Hepatocyte (in vitro differentiated cells): ENCODE measurements around the gene GPRC5C. TPM values are rescaled to one million over a fixed set of nuclear protein-coding genes. Genes with fewer than 3 reads are reported as not detected.

Source experiments
- DNase-seq: peaks from one replicate; pipeline ENCODE4 v3.0.0-alpha.2; 2016; ENCODE audit warnings: low spot score
- H2AFZ ChIP-seq: fragments of 200-600 bp; sonication (generic); 2 replicates; pipeline ENCODE4 v1.6.0; 2016; ENCODE audit warnings: antibody characterized with exemption, mild to moderate bottlenecking
- H3K27ac ChIP-seq: fragments of 200-600 bp; sonication (generic); 2 replicates; pipeline ENCODE4 v1.5.1; 2016; ENCODE audit warnings: mild to moderate bottlenecking
- H3K27me3 ChIP-seq: fragments of 200-600 bp; sonication (generic); 2 replicates; pipeline ENCODE4 v1.6.1; 2016
- H3K36me3 ChIP-seq: fragments of 200-600 bp; sonication (generic); replicated peaks from 2 replicates; pipeline ENCODE4 v1.5.1; 2016; ENCODE audit warnings: low read depth; ENCODE audit not compliant: insufficient read depth
- H3K4me1 ChIP-seq: fragments of 200-600 bp; sonication (generic); 2 replicates; pipeline ENCODE4 v1.5.1; 2016; ENCODE audit warnings: mild to moderate bottlenecking, moderate library complexity; ENCODE audit not compliant: insufficient read depth
- H3K4me2 ChIP-seq: fragments of 200-600 bp; sonication (generic); 2 replicates; pipeline ENCODE4 v1.6.0; 2016
- H3K4me3 ChIP-seq: fragments of 200-600 bp; sonication (generic); 2 replicates; pipeline ENCODE4 v1.5.1; 2016; ENCODE audit warnings: mild to moderate bottlenecking
- H3K79me2 ChIP-seq: fragments of 200-600 bp; sonication (generic); 2 replicates; pipeline ENCODE4 v1.6.0; 2017; ENCODE audit warnings: mild to moderate bottlenecking
- H3K9me2 ChIP-seq: fragments of 200-600 bp; sonication (generic); replicated peaks from 2 replicates; pipeline ENCODE4 v1.6.0; 2017; ENCODE audit warnings: mild to moderate bottlenecking; ENCODE audit not compliant: insufficient read depth
- H3K9me3 ChIP-seq: fragments of 200-600 bp; sonication (generic); 2 replicates; pipeline ENCODE4 v1.5.1; 2016; ENCODE audit warnings: low read depth, mild to moderate bottlenecking
- H4K20me1 ChIP-seq: fragments of 200-600 bp; sonication (generic); 2 replicates; pipeline ENCODE4 v1.6.0; 2016; ENCODE audit warnings: mild to moderate bottlenecking; ENCODE audit not compliant: insufficient read depth, poor library complexity, severe bottlenecking
- CTCF ChIP-seq: fragments of 200-600 bp; sonication (generic); IDR thresholded peaks from 2 replicates; pipeline ENCODE4 v1.5.1; 2016; ENCODE audit warnings: antibody characterized with exemption, mild to moderate bottlenecking; ENCODE audit not compliant: poor library complexity
- EZH2 ChIP-seq: fragments of 200-600 bp; sonication (generic); IDR thresholded peaks from 2 replicates; pipeline ENCODE4 v1.6.1; 2016; ENCODE audit warnings: antibody characterized with exemption, mild to moderate bottlenecking, borderline replicate concordance
- EZH2phosphoT487 ChIP-seq: fragments of 200-600 bp; sonication (generic); IDR thresholded peaks from one replicate; pipeline ENCODE4 v1.6.1; 2018; ENCODE audit warnings: antibody characterized with exemption, mild to moderate bottlenecking, low read depth, moderate library complexity; ENCODE audit not compliant: unreplicated experiment, severe bottlenecking
- WGBS: methylation state at CpG from one replicate; pipeline ENCODE4 v1.1.6; 2016; ENCODE audit warnings: low lambda C conversion rate; ENCODE audit errors: missing lambda C conversion rate; 5-methylcytosine and 5-hydroxymethylcytosine counted together
- polyA plus RNA-seq: library from polyadenylated mRNA; unstranded; fragments of >200 nt; fragmentation: Nextera tagmentation; extraction: Ambion mirVana; gene quantifications from 2 replicates; pipeline ENCODE4 v1.2.1, GENCODE V29; 2016
- total RNA-seq: library from RNA; depleted of rRNA; stranded (reverse); fragments of >200 nt; gene quantifications from 2 replicates; pipeline ENCODE4 v1.2.3, GENCODE V29; 2014

GPRC5C gene
- total RNA-seq (150 and 159 TPM in 2 replicates), polyA plus RNA-seq (233 and 237 TPM in 2 replicates)

GRCh38 chr17:74431568-74432423, at the start of gene GPRC5C:
TSS of gene GPRC5C (plus strand) at chr17:74432088. CDS start at chr17:74439777, 7,689 bp downstream.
- TF ChIP-seq EZH2phosphoT487, result no peak
- no peak for TF ChIP-seq EZH2
- TF ChIP-seq CTCF, result no peak
- Histone ChIP-seq H3K79me2 (peaks cover 57% of the 10 kb centered on the region), H3K4me2 (peak within 1 kb of the TSS; percentile 89), H2AFZ (peak within 1 kb of the TSS; percentile 4), H3K36me3 (no peaks in the 10 kb centered on the region), H3K4me1 (peaks cover 57% of the 10 kb centered on the region), H3K27ac (peak within 1 kb of the TSS; percentile 99), H3K4me3 (peak within 1 kb of the TSS; percentile 79), H3K9me2 (no peaks in the 10 kb centered on the region), H4K20me1 (peaks cover 5% of the 10 kb centered on the region), H3K27me3 (no peaks in the 10 kb centered on the region), H3K9me3 (no peaks in the 10 kb centered on the region)
- DNase-seq, result peak; percentile 95
- WGBS, result 2% methylated on average over 61 of the region's 81 CpGs

- Histone ChIP-seq H2AFZ (no peak overlapping the region), H3K27me3 (no peaks in the 10 kb centered on the region), H3K4me2 (no peak overlapping the region), H3K4me1 (peaks cover 10% of the 10 kb centered on the region), H3K9me3 (no peaks in the 10 kb centered on the region), H4K20me1 (no peaks in the 10 kb centered on the region), H3K79me2 (no peaks in the 10 kb centered on the region), H3K36me3 (no peaks in the 10 kb centered on the region), H3K27ac (no peak overlapping the region), H3K9me2 (no peaks in the 10 kb centered on the region), H3K4me3 (no peak overlapping the region)
- WGBS, result 69% methylated on average over 5 of the region's 5 CpGs
- no peak for DNase-seq
- no peak for TF ChIP-seq EZH2
- TF ChIP-seq CTCF, result no peak
- TF ChIP-seq EZH2phosphoT487, result no peak
Measured at GRCh38 chr17:74383141-74383540, 48.7 kb upstream of the GPRC5C start.

- no peaks in the 10 kb centered on the region for H3K36me3 ChIP-seq
- H3K27ac ChIP-seq, result no peak overlapping the region
- DNase-seq, result no peak
- 88% methylated on average over 3 of the region's 3 CpGs for WGBS
- H3K4me3 ChIP-seq, result no peak overlapping the region
- no peaks in the 10 kb centered on the region for H3K9me2 ChIP-seq
- no peak overlapping the region for H2AFZ ChIP-seq
- H3K27me3 ChIP-seq, result no peaks in the 10 kb centered on the region
- no peaks in the 10 kb centered on the region for H4K20me1 ChIP-seq
- H3K9me3 ChIP-seq, result no peaks in the 10 kb centered on the region
- H3K4me1 ChIP-seq, result peaks cover 3% of the 10 kb centered on the region
- no peaks in the 10 kb centered on the region for H3K79me2 ChIP-seq
- no peak overlapping the region for H3K4me2 ChIP-seq
- no peak for TF ChIP-seq EZH2
- TF ChIP-seq EZH2phosphoT487, result no peak
- no peak for TF ChIP-seq CTCF
Measured at GRCh38 chr17:74385201-74385600, 46.7 kb upstream of the GPRC5C start.
